OCI-LY7 (cell line): ENCODE results near the gene LHX6.

Source experiments
- EZH2phosphoT487 ChIP-seq: fragments of 200-600 bp; sonication (generic); IDR thresholded peaks from 2 replicates; pipeline ENCODE4 v1.6.1; 2018; ENCODE audit warnings: low read depth, borderline replicate concordance, mild to moderate bottlenecking, mixed run types, antibody characterized with exemption, low read length, moderate library complexity, mixed read lengths
- TF ChIP-seq, protein P1 (sequence below): fragments of 200-600 bp; sonication (generic); conservative IDR thresholded peaks from 2 replicates; pipeline ENCODE4 v1.5.1; 2014; ENCODE audit warnings: mild to moderate bottlenecking, antibody characterized with exemption, low read length, moderate library complexity, mixed read lengths

GRCh38 chr9:122228568-122229484 lies at the start of gene LHX6:
- TF ChIP-seq, protein P1, sequence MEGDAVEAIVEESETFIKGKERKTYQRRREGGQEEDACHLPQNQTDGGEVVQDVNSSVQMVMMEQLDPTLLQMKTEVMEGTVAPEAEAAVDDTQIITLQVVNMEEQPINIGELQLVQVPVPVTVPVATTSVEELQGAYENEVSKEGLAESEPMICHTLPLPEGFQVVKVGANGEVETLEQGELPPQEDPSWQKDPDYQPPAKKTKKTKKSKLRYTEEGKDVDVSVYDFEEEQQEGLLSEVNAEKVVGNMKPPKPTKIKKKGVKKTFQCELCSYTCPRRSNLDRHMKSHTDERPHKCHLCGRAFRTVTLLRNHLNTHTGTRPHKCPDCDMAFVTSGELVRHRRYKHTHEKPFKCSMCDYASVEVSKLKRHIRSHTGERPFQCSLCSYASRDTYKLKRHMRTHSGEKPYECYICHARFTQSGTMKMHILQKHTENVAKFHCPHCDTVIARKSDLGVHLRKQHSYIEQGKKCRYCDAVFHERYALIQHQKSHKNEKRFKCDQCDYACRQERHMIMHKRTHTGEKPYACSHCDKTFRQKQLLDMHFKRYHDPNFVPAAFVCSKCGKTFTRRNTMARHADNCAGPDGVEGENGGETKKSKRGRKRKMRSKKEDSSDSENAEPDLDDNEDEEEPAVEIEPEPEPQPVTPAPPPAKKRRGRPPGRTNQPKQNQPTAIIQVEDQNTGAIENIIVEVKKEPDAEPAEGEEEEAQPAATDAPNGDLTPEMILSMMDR, result no peak
- no peak; the same call in 1 of the 2 replicates for TF ChIP-seq EZH2phosphoT487
